ENCODE data around the gene ATP1B2. TPM values are rescaled to one million over a fixed set of nuclear protein-coding genes. Genes with fewer than 3 reads are reported as not detected.

The ATP1B2 gene
- total RNA-seq, 1 experiment from 2014 or later = 29.1 TPM

GRCh38 chr17:7688808-7689316 lies 38.1 kb downstream of the ATP1B2 start:
- H3K4me1 Mint-ChIP-seq = peaks cover 27% of the 10 kb centered on the region
- ATAC-seq (no peak), DNase-seq (ENCODE audit: low spot score) (no peak)
- H3K27me3 Mint-ChIP-seq (ENCODE audit: low read depth) = no peaks in the 10 kb centered on the region
- H3K36me3 Mint-ChIP-seq = peaks cover 25% of the 10 kb centered on the region
- H3K27ac Mint-ChIP-seq = peak overlapping the region; percentile 87
- CTCF ChIA-PET = interaction anchor here (0.9 to 7.0 kb wide), 20 partner anchors 12 to 359 kb away, joined by 3 to 205 read pairs (median 30); partner anchors contain the start of genes ATP1B2, DNAH2, EFNB3 and FXR2
- POLR2A ChIA-PET = interaction anchor here (1.7 to 5.9 kb wide), 10 partner anchors 12 to 128 kb away, joined by 8 to 80 read pairs (median 36); partner anchors contain the start of genes ATP1B2, EFNB3, FXR2 and MPDU1
- H3K9me3 Mint-ChIP-seq = no peaks in the 10 kb centered on the region
- no peak for TF ChIP-seq SOX15 (CRISPR knock-in tag; IDR thresholded peaks at IDR 0.05)
- no peak for TF ChIP-seq NR1H2 (CRISPR knock-in tag; IDR thresholded peaks at IDR 0.05)
- no peak for TF ChIP-seq ZNF281 (CRISPR knock-in tag; IDR thresholded peaks at IDR 0.05)
- no peak for TF ChIP-seq JAZF1 (CRISPR knock-in tag; IDR thresholded peaks at IDR 0.05)
- no peak for TF ChIP-seq ETV6 (CRISPR knock-in tag; IDR thresholded peaks at IDR 0.05)
- no peak for TF ChIP-seq TCF7 (CRISPR knock-in tag; IDR thresholded peaks at IDR 0.05; ENCODE audit: low read depth)
- TF ChIP-seq ZNF263 (CRISPR knock-in tag; IDR thresholded peaks at IDR 0.05; ENCODE audit: low read depth) = no peak
- no peak for TF ChIP-seq ZNF232 (CRISPR knock-in tag; IDR thresholded peaks at IDR 0.05)
- H3K4me3 Mint-ChIP-seq = peak overlapping the region; percentile 88

DNA sequence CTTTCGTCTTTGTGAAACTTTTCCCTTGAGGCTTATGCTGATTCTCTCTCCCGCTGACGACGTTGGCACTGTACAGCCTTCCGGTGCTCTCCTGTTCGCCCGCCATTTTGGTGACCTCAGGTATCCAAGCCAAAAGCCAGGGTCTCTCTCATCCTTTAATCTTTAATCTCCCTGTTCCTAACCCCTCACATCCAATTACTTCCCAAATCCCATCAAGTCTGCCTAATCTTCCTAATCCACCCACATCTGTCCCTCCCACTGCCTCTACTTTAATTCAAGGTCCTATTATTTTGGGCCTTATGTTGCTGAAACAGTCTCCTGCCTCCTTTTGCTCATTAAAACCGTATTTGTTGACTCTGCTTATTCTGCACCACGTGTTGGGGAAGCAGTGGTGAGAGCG lies 44.9 kb downstream of the ATP1B2 start:
- ChIA-PET CTCF (no interaction called here), POLR2A (no interaction called here)
- H3K27me3 Mint-ChIP-seq (ENCODE audit: low read depth) = no peaks in the 10 kb centered on the region
- DNase-seq (ENCODE audit: low spot score) (no peak), ATAC-seq (no peak)
- no peak overlapping the region for H3K4me3 Mint-ChIP-seq
- H3K9me3 Mint-ChIP-seq = no peaks in the 10 kb centered on the region
- peaks cover 24% of the 10 kb centered on the region for H3K36me3 Mint-ChIP-seq
- no peak overlapping the region; the same call in 1 of the 2 replicates for H3K27ac Mint-ChIP-seq
- TF ChIP-seq ESRRA (CRISPR knock-in tag; IDR thresholded peaks at IDR 0.05; ENCODE audit: borderline replicate concordance) = no peak
- TF ChIP-seq MYBL2 (CRISPR knock-in tag; IDR thresholded peaks at IDR 0.05) = no peak
- TF ChIP-seq OVOL2 (CRISPR knock-in tag; IDR thresholded peaks at IDR 0.05; ENCODE audit: borderline replicate concordance) = no peak
- no peak for TF ChIP-seq NR3C1 (CRISPR knock-in tag; conservative IDR thresholded peaks at IDR 0.05; ENCODE audit: low read depth)
- TF ChIP-seq, protein P1, sequence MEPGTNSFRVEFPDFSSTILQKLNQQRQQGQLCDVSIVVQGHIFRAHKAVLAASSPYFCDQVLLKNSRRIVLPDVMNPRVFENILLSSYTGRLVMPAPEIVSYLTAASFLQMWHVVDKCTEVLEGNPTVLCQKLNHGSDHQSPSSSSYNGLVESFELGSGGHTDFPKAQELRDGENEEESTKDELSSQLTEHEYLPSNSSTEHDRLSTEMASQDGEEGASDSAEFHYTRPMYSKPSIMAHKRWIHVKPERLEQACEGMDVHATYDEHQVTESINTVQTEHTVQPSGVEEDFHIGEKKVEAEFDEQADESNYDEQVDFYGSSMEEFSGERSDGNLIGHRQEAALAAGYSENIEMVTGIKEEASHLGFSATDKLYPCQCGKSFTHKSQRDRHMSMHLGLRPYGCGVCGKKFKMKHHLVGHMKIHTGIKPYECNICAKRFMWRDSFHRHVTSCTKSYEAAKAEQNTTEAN (CRISPR knock-in tag; IDR thresholded peaks at IDR 0.05) = no peak
- TF ChIP-seq CBFB (CRISPR knock-in tag; IDR thresholded peaks at IDR 0.05; ENCODE audit: low read depth) = no peak
- TF ChIP-seq NR1H2 (CRISPR knock-in tag; IDR thresholded peaks at IDR 0.05) = no peak
- TF ChIP-seq, protein P2, sequence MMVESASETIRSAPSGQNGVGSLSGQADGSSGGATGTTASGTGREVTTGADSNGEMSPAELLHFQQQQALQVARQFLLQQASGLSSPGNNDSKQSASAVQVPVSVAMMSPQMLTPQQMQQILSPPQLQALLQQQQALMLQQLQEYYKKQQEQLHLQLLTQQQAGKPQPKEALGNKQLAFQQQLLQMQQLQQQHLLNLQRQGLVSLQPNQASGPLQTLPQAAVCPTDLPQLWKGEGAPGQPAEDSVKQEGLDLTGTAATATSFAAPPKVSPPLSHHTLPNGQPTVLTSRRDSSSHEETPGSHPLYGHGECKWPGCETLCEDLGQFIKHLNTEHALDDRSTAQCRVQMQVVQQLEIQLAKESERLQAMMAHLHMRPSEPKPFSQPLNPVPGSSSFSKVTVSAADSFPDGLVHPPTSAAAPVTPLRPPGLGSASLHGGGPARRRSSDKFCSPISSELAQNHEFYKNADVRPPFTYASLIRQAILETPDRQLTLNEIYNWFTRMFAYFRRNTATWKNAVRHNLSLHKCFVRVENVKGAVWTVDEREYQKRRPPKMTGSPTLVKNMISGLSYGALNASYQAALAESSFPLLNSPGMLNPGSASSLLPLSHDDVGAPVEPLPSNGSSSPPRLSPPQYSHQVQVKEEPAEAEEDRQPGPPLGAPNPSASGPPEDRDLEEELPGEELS (CRISPR knock-in tag; IDR thresholded peaks at IDR 0.05) = no peak
- no peak for TF ChIP-seq ETV6 (CRISPR knock-in tag; IDR thresholded peaks at IDR 0.05)
- TF ChIP-seq USF1 (CRISPR knock-in tag; IDR thresholded peaks at IDR 0.05) = no peak
- no peaks in the 10 kb centered on the region for H3K4me1 Mint-ChIP-seq

All from WTC11 (cell line).